GM21526 (cell line): ENCODE data around the gene ABCA13.

Source experiments
- ATAC-seq: cut with Tn5 transposase; IDR thresholded peaks from one replicate; pipeline ENCODE4 v1.9.1; 2021; ENCODE audit warnings: moderate library complexity; ENCODE audit not compliant: unreplicated experiment, low FRiP score

The ABCA13 gene

GRCh38 chr7:48224042-48224441 lies 52.8 kb downstream of the ABCA13 start:
- no peak for ATAC-seq

GRCh38 chr7:48225101-48225500 lies 53.8 kb downstream of the ABCA13 start:
- no peak for ATAC-seq

GRCh38 chr7:48237354-48237753 lies 66.1 kb downstream of the ABCA13 start:
- ATAC-seq = no peak

- ATAC-seq = no peak
Observed at GRCh38 chr7:48242846-48243245, 71.6 kb downstream of the ABCA13 start.

- no peak for ATAC-seq
Observed at GRCh38 chr7:48244864-48245271, 73.6 kb downstream of the ABCA13 start.

GRCh38 chr7:48245751-48246472 lies 74.7 kb downstream of the ABCA13 start:
- peak; percentile 43 for ATAC-seq

- ATAC-seq = no peak
Observed at GRCh38 chr7:48249166-48249565, 77.9 kb downstream of the ABCA13 start.

GRCh38 chr7:48250441-48250951 lies 79.2 kb downstream of the ABCA13 start:
- no peak for ATAC-seq

- ATAC-seq = peak; percentile 99
Observed at GRCh38 chr7:48251766-48252165, 80.5 kb downstream of the ABCA13 start.

GRCh38 chr7:48252995-48253394 lies 81.7 kb downstream of the ABCA13 start:
- no peak for ATAC-seq

- ATAC-seq = peak; percentile 39
Observed at GRCh38 chr7:48255046-48255445, 83.8 kb downstream of the ABCA13 start.

GRCh38 chr7:48259463-48260280 lies 88.4 kb downstream of the ABCA13 start:
- no peak for ATAC-seq

- ATAC-seq = no peak
Observed at GRCh38 chr7:48261696-48262095, 90.4 kb downstream of the ABCA13 start.

GRCh38 chr7:48262606-48263310 lies 91.5 kb downstream of the ABCA13 start:
- no peak for ATAC-seq

GRCh38 chr7:48263311-48263650 lies 92.0 kb downstream of the ABCA13 start:
- no peak for ATAC-seq

- ATAC-seq = no peak
Observed at GRCh38 chr7:48269066-48269465, 97.8 kb downstream of the ABCA13 start.

- ATAC-seq = no peak
Observed at GRCh38 chr7:48274662-48275061, 103.4 kb downstream of the ABCA13 start.

- ATAC-seq = no peak
Observed at GRCh38 chr7:48279420-48279819, 108.2 kb downstream of the ABCA13 start.

GRCh38 chr7:48280100-48280499 lies 108.8 kb downstream of the ABCA13 start:
- ATAC-seq = no peak

- ATAC-seq = no peak
Observed at GRCh38 chr7:48285373-48285772, 114.1 kb downstream of the ABCA13 start.

- no peak for ATAC-seq
Observed at GRCh38 chr7:48286836-48287235, 115.6 kb downstream of the ABCA13 start.
